B cell (primary cell): ENCODE measurements around the gene FKBP2. TPM values are rescaled to one million over a fixed set of nuclear protein-coding genes. Genes with fewer than 3 reads are reported as not detected.

Experiments used
- ATAC-seq: fragments of 200-7000 bp; cut with Tn5 transposase; one replicate; pipeline ENCODE4 v1.10.0; 2021; ENCODE audit warnings: low read depth, mild to moderate bottlenecking, moderate number of reproducible peaks, moderate library complexity
- CTCF ChIA-PET: fragments of 350-600 bp; sonication (Branson Sonifier 250); formaldehyde crosslinking; loops from one replicate; lab custom pipeline; 2021; ENCODE audit warnings: antibody characterized with exemption, inconsistent platforms; lab: Charles Lee
- POLR2A ChIA-PET: fragments of 350-600 bp; sonication (Branson Sonifier 250); formaldehyde crosslinking; loops from one replicate; lab custom pipeline; 2021; ENCODE audit warnings: antibody characterized with exemption; lab: Charles Lee
- DNase-seq: peaks from one replicate; pipeline ENCODE4 v3.0.0; 2013
- H2AFZ ChIP-seq: 2 replicates; pipeline ENCODE4 v1.6.1; 2012; ENCODE audit warnings: mild to moderate bottlenecking, low read depth, low read length; ENCODE audit not compliant: insufficient read depth, poor library complexity, severe bottlenecking
- H3K27ac ChIP-seq, 2 donors: 1 replicate in 1 of 2; 2 replicates in 1 of 2; pipeline ENCODE4 v1.5.1; 2012 to 2013; ENCODE audit warnings: low read length in 2 of 2, mild to moderate bottlenecking in 2 of 2, moderate library complexity in 1 of 2
- H3K27me3 ChIP-seq, 4 experiments: fragments of 200-600 bp in 1 of 4; sonication (generic) in 1 of 4; replicated peaks in 1 of 4; 1 replicate in 2 of 4; 2 replicates in 2 of 4; pipeline versions ENCODE4 v1.6.1 to v1.7.0; 2013 to 2016; ENCODE audit warnings: low read length in 3 of 4, mild to moderate bottlenecking in 2 of 4, mixed read lengths in 1 of 4, moderate library complexity in 1 of 4; ENCODE audit not compliant: insufficient read depth in 4 of 4, control insufficient read depth in 3 of 4; ENCODE audit errors: control extremely low read depth in 1 of 4
- H3K36me3 ChIP-seq, 2 experiments: replicated peaks in 1 of 2; 1 replicate in 1 of 2; 2 replicates in 1 of 2; pipeline versions ENCODE4 v1.6.1 to v1.7.1; 2013; ENCODE audit warnings: low read length in 1 of 2; ENCODE audit not compliant: insufficient read depth in 2 of 2, control insufficient read depth in 1 of 2; ENCODE audit errors: control extremely low read depth in 1 of 2, extremely low read depth in 1 of 2
- H3K4me1 ChIP-seq, 2 donors: fragments of 200-600 bp in 1 of 2; sonication (generic) in 1 of 2; 1 replicate in 1 of 2; 2 replicates in 1 of 2; pipeline versions ENCODE4 v1.5.1 to v1.6.1; 2013 to 2017; ENCODE audit warnings: low read length in 2 of 2; ENCODE audit not compliant: control insufficient read depth in 2 of 2, insufficient read depth in 2 of 2
- H3K4me2 ChIP-seq: replicated peaks from 2 replicates; pipeline ENCODE3; 2012; ENCODE audit warnings: mild to moderate bottlenecking, low read depth, low read length; ENCODE audit not compliant: poor library complexity, severe bottlenecking
- H3K4me3 ChIP-seq, 5 experiments: fragments of 200-600 bp in 1 of 5; sonication (generic) in 1 of 5; 1 replicate in 3 of 5; 2 replicates in 2 of 5; pipeline versions ENCODE4 v1.5.1 to v1.7.0; 2011 to 2016; ENCODE audit warnings: low read length in 4 of 5, mild to moderate bottlenecking in 4 of 5, low read depth in 2 of 5, control low read depth in 1 of 5, moderate library complexity in 1 of 5; ENCODE audit not compliant: insufficient read depth in 1 of 5; ENCODE audit errors: control extremely low read depth in 1 of 5, extremely low read depth in 1 of 5
- H3K79me2 ChIP-seq: fragments of 200-600 bp; sonication (generic); one replicate; pipeline ENCODE4 v1.6.0; 2016; ENCODE audit warnings: low read length; ENCODE audit not compliant: control insufficient read depth, insufficient read depth
- H3K9ac ChIP-seq: fragments of 200-600 bp; sonication (generic); 2 replicates; pipeline ENCODE4 v1.6.1; 2017; ENCODE audit warnings: mild to moderate bottlenecking, low read length, moderate library complexity
- H3K9me3 ChIP-seq, 3 donors: one replicate each; pipeline versions ENCODE4 v1.6.1 to v1.7.1; 2013; ENCODE audit warnings: low read length in 2 of 3; ENCODE audit not compliant: control insufficient read depth in 2 of 3, insufficient read depth in 1 of 3; ENCODE audit errors: control extremely low read depth in 1 of 3
- H4K20me1 ChIP-seq: 2 replicates; pipeline ENCODE4 v1.6.0; 2012; ENCODE audit warnings: mild to moderate bottlenecking, low read length; ENCODE audit not compliant: insufficient read depth, control insufficient read depth, poor library complexity, severe bottlenecking
- H3K27ac Mint-ChIP-seq: one replicate; pipeline ENCODE4 v1.8.0; 2021; ENCODE audit warnings: mixed read lengths
- H3K27me3 Mint-ChIP-seq: one replicate; pipeline ENCODE4 v1.8.0; 2021; ENCODE audit warnings: mixed read lengths
- H3K4me1 Mint-ChIP-seq: one replicate; pipeline ENCODE4 v1.8.0; 2021; ENCODE audit warnings: mixed read lengths
- H3K4me3 Mint-ChIP-seq: one replicate; pipeline ENCODE4 v1.8.0; 2021; ENCODE audit warnings: mixed read lengths
- H3K9me3 Mint-ChIP-seq: one replicate; pipeline ENCODE4 v1.8.0; 2022; ENCODE audit warnings: mixed read lengths; ENCODE audit not compliant: insufficient read depth
- CTCF ChIP-seq: fragments of 200-600 bp; IDR thresholded peaks from one replicate; pipeline ENCODE4 v1.8.0; 2022; ENCODE audit warnings: antibody characterized with exemption, mild to moderate bottlenecking
- EZH2 ChIP-seq: IDR thresholded peaks from 2 replicates; pipeline ENCODE4 v1.6.1; 2012; ENCODE audit warnings: borderline replicate concordance, low read depth, mild to moderate bottlenecking, moderate library complexity, low read length; ENCODE audit not compliant: insufficient read depth, poor library complexity, severe bottlenecking
- WGBS: methylation state at CpG from one replicate; pipeline ENCODE4 v1.1.5; 2013; ENCODE audit warnings: missing lambda C conversion rate; ENCODE audit not compliant: insufficient coverage; 5-methylcytosine and 5-hydroxymethylcytosine counted together
- intact Hi-C: fragments of 100-400 bp; cut with micrococcal nuclease; formaldehyde crosslinking; loops from one replicate; pipeline ENCODE4 v1.10.0; 2022
- polyA plus RNA-seq: library from polyadenylated mRNA; depleted of rRNA; stranded (reverse); fragments of >200 nt; gene quantifications from 2 replicates; pipeline ENCODE4 v1.2.3, GENCODE V29; 2012
- total RNA-seq, 2 donors: library from RNA; stranded (reverse); fragments of 120-200 nt in 1 of 2; gene quantifications; 1 replicate in 1 of 2; 2 replicates in 1 of 2; pipeline versions ENCODE4 v1.2.3 to v1.2.4, GENCODE V29; 2013 to 2022

FKBP2 gene
- total and polyA plus RNA-seq, 2 donors (not counting 1 experiment from before 2014, with no cell fraction given): 23.7 to 38.2 TPM

DNA sequence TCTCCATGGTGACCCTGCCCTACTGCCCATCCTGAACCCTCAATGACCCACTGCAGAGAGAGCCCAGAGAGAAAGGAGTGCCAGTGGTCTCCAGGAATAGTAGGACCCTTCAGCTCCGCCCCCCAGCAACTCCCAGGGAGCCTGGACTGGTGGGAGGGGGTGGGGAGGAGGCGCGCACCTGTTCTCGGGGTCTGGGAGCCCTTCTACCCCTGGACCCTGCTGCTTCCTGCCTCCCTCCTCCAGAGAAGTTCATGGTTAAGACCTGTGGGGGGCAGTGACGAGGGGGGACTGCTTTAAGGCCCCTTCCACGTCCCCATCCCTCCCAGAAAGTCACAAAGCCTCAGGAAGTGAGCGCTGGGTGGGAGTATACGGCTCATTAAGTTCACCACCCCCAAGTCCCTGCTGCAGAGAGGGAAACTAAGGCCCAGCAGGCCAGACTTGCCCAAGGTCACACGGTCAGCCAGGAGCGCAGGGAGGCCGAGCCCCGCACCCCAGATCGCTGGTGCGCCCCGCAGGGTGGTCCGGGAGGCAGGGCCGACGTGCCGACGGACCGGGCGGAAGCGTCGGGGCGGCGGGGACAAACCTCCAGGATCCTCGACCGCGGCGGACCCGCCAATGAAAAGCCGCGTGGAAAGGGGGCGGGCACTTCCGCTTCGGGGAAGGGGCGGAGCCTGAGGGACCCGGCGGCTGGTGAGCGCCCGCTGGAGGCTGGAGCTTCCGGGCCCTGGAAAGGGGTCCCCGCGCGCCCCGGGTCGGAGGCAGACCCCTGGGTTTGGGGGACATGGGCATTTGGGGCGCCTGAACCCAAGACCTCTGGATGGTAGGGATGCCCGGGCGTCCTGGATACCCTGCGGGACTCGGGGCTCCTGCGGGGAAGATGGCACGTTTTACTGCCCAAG, 15.0 kb upstream of the FKBP2 start, which contains the start of the genes NUDT22 and TRPT1:
NUDT22 (plus strand) TSS at position 667 of the 899 bp plus-strand sequence. CDS start 379 bp downstream, outside the sequence.
TRPT1 (minus strand) TSS at position 579 of the 899 bp plus-strand sequence; CDS start at position 253, 326 bp downstream.
- Histone ChIP-seq H4K20me1 (peaks cover 5% of the 10 kb centered on the region), H2AFZ (peak within 1 kb of the TSS; percentile 86), H3K4me1 (peaks cover 26 to 41% of the 10 kb centered on the region in 2 donors), H3K9ac (peak within 1 kb of the TSS; percentile 85), H3K79me2 (peaks cover 21% of the 10 kb centered on the region), H3K27me3 (no peaks in the 10 kb centered on the region), H3K4me3 (peak within 1 kb of the TSS; percentile 64 to 97 (median 92)), H3K9me3 (no peaks in the 10 kb centered on the region), H3K27ac (peak within 1 kb of the TSS; percentile 82 to 86), H3K36me3 (peaks cover 0 to 23% of the 10 kb centered on the region in 2 experiments), H3K4me2 (peak within 1 kb of the TSS; percentile 98)
- peak within 1 kb of the TSS; percentile 93 for H3K27ac Mint-ChIP-seq
- under 1% methylated on average over 47 of the region's 54 CpGs for WGBS
- DNase-seq (peak; percentile 91), ATAC-seq (peak; percentile 53)
- H3K4me1 Mint-ChIP-seq: peaks cover 43% of the 10 kb centered on the region
- CTCF ChIA-PET: interaction anchor here (0.7 to 5.2 kb wide), 14 partner anchors 9 to 129 kb away, joined by 3 to 70 read pairs (median 4); partner anchors contain the start of genes FERMT3, FKBP2 and PLCB3
- intact Hi-C loops: loop anchor here (1.0 kb wide), 7 partner anchors 8 to 43 kb away; partner anchors contain the start of genes PLCB3, PPP1R14B and VEGFB
- no peaks in the 10 kb centered on the region for H3K27me3 Mint-ChIP-seq
- H3K4me3 Mint-ChIP-seq: peak within 1 kb of the TSS; percentile 91
- no peaks in the 10 kb centered on the region for H3K9me3 Mint-ChIP-seq
- POLR2A ChIA-PET: interaction anchor here (0.5 to 6.3 kb wide), 13 partner anchors 8 to 1107 kb away, joined by 3 to 78 read pairs (median 4); partner anchors contain the start of genes FERMT3, FKBP2 and PPP1R14B
- TF ChIP-seq CTCF (peak; percentile 63), EZH2 (no peak)
